Measurements from ENCODE around the gene COCH.

COCH gene

GRCh38 chr14:30874120-30874998, at the start of gene COCH:
Gene COCH, plus strand, starts transcription at chr14:30874559. Its CDS starts 380 bp downstream, at chr14:30874939.
- in situ Hi-C loops (cut with MboI; ENCODE audit: low sequenced_read_pairs): no loop called here

GRCh38 chr14:30826070-30826469, 48.3 kb upstream of the COCH start:
- in situ Hi-C loops (cut with MboI; ENCODE audit: low sequenced_read_pairs): no loop called here

- in situ Hi-C loops (cut with MboI; ENCODE audit: low sequenced_read_pairs): no loop called here
Observed at GRCh38 chr14:30829853-30830252, 44.5 kb upstream of the COCH start.

- in situ Hi-C loops (cut with MboI; ENCODE audit: low sequenced_read_pairs): no loop called here
Observed at GRCh38 chr14:30834353-30834752, 40.0 kb upstream of the COCH start.

GRCh38 chr14:30838351-30838750, 36.0 kb upstream of the COCH start:
- in situ Hi-C loops (cut with MboI; ENCODE audit: low sequenced_read_pairs): no loop called here

GRCh38 chr14:30840086-30840779, 34.1 kb upstream of the COCH start:
- in situ Hi-C loops (cut with MboI; ENCODE audit: low sequenced_read_pairs): no loop called here

- in situ Hi-C loops (cut with MboI; ENCODE audit: low sequenced_read_pairs): no loop called here
Observed at GRCh38 chr14:30842431-30842830, 31.9 kb upstream of the COCH start.

- in situ Hi-C loops (cut with MboI; ENCODE audit: low sequenced_read_pairs): no loop called here
Observed at GRCh38 chr14:30848449-30849240, 25.7 kb upstream of the COCH start.

- in situ Hi-C loops (cut with MboI; ENCODE audit: low sequenced_read_pairs): no loop called here
Observed at GRCh38 chr14:30849354-30849753, 25.0 kb upstream of the COCH start.

- in situ Hi-C loops (cut with MboI; ENCODE audit: low sequenced_read_pairs): no loop called here
Observed at GRCh38 chr14:30849983-30850382, 24.4 kb upstream of the COCH start.

- in situ Hi-C loops (cut with MboI; ENCODE audit: low sequenced_read_pairs): no loop called here
Observed at GRCh38 chr14:30853946-30854345, 20.4 kb upstream of the COCH start.

GRCh38 chr14:30854492-30854891, 19.9 kb upstream of the COCH start:
- in situ Hi-C loops (cut with MboI; ENCODE audit: low sequenced_read_pairs): no loop called here

GRCh38 chr14:30855345-30856037, 18.9 kb upstream of the COCH start:
- in situ Hi-C loops (cut with MboI; ENCODE audit: low sequenced_read_pairs): no loop called here

- in situ Hi-C loops (cut with MboI; ENCODE audit: low sequenced_read_pairs): no loop called here
Observed at GRCh38 chr14:30861200-30861599, 13.2 kb upstream of the COCH start.

GRCh38 chr14:30864934-30865333, 9.4 kb upstream of the COCH start:
- in situ Hi-C loops (cut with MboI; ENCODE audit: low sequenced_read_pairs): no loop called here

GRCh38 chr14:30868736-30869135, 5.6 kb upstream of the COCH start:
- in situ Hi-C loops (cut with MboI; ENCODE audit: low sequenced_read_pairs): no loop called here

GRCh38 chr14:30869551-30870155, 4.7 kb upstream of the COCH start:
- in situ Hi-C loops (cut with MboI; ENCODE audit: low sequenced_read_pairs): no loop called here

GRCh38 chr14:30872602-30873001, 1.8 kb upstream of the COCH start:
- in situ Hi-C loops (cut with MboI; ENCODE audit: low sequenced_read_pairs): no loop called here

- in situ Hi-C loops (cut with MboI; ENCODE audit: low sequenced_read_pairs): no loop called here
Observed at GRCh38 chr14:30873308-30874119, 845 bp upstream of the COCH start.
